Measurements from ENCODE around the gene ELMO1.
"Not testable (repeated sequence)": the region's sequence is repeated elsewhere in the genome, so short reads cannot be mapped to it uniquely, and the experiment has no call there.

The ELMO1 gene

GRCh38 chr7:37186753-37187152, 261.9 kb downstream of the ELMO1 start:
- no peak for DNase-seq (ENCODE audit: low read depth)

- DNase-seq (ENCODE audit: low read depth): no peak
These were observed 267.1 kb downstream of the ELMO1 start for GRCh38 chr7:37181550-37181932.

GRCh38 chr7:37180828-37181549, 267.7 kb downstream of the ELMO1 start:
- DNase-seq (ENCODE audit: low read depth): no peak

- no peak for DNase-seq (ENCODE audit: low read depth)
These were observed 272.6 kb downstream of the ELMO1 start for GRCh38 chr7:37176079-37176478.

- no peak for DNase-seq (ENCODE audit: low read depth)
These were observed 274.2 kb downstream of the ELMO1 start for GRCh38 chr7:37174460-37174859.

- no peak for DNase-seq (ENCODE audit: low read depth)
These were observed 275.0 kb downstream of the ELMO1 start for GRCh38 chr7:37173670-37174069.

- DNase-seq (ENCODE audit: low read depth): no peak
These were observed 286.6 kb downstream of the ELMO1 start for GRCh38 chr7:37162106-37162505.

GRCh38 chr7:37160656-37161055, 288.0 kb downstream of the ELMO1 start:
- DNase-seq (ENCODE audit: low read depth): no peak

GRCh38 chr7:37153376-37153775, 295.3 kb downstream of the ELMO1 start:
- DNase-seq (ENCODE audit: low read depth): no peak

GRCh38 chr7:37151741-37152413, 296.8 kb downstream of the ELMO1 start:
- DNase-seq (ENCODE audit: low read depth): no peak

- no peak for DNase-seq (ENCODE audit: low read depth)
These were observed 297.8 kb downstream of the ELMO1 start for GRCh38 chr7:37150856-37151255.

GRCh38 chr7:37150180-37150579, 298.5 kb downstream of the ELMO1 start:
- DNase-seq (ENCODE audit: low read depth): no peak

GRCh38 chr7:37149773-37150124, 298.9 kb downstream of the ELMO1 start:
- DNase-seq (ENCODE audit: low read depth): no peak

GRCh38 chr7:37149051-37149772, 299.5 kb downstream of the ELMO1 start:
- DNase-seq (ENCODE audit: low read depth): no peak

- DNase-seq (ENCODE audit: low read depth): no peak
These were observed 303.0 kb downstream of the ELMO1 start for GRCh38 chr7:37145682-37146081.

- DNase-seq (ENCODE audit: low read depth): no peak
These were observed 304.2 kb downstream of the ELMO1 start for GRCh38 chr7:37144423-37144822.

- DNase-seq (ENCODE audit: low read depth): peak; percentile 16
These were observed 305.7 kb downstream of the ELMO1 start for GRCh38 chr7:37142958-37143357.

- no peak for DNase-seq (ENCODE audit: low read depth)
These were observed 306.9 kb downstream of the ELMO1 start for GRCh38 chr7:37141742-37142141.

GRCh38 chr7:37133902-37134301, 314.8 kb downstream of the ELMO1 start:
- not testable (repeated sequence) for DNase-seq (ENCODE audit: low read depth)

- no peak for DNase-seq (ENCODE audit: low read depth)
These were observed 316.8 kb downstream of the ELMO1 start for GRCh38 chr7:37131855-37132254.

GRCh38 chr7:37129035-37129425, 319.6 kb downstream of the ELMO1 start:
- DNase-seq (ENCODE audit: low read depth): no peak

- no peak for DNase-seq (ENCODE audit: low read depth)
These were observed 320.2 kb downstream of the ELMO1 start for GRCh38 chr7:37128327-37129034.

All from HS-5 (cell line).